Keratinocyte (primary cell): ENCODE data around the gene AKAP6. TPM values are rescaled to one million over a fixed set of nuclear protein-coding genes. Genes with fewer than 3 reads are reported as not detected.

Experiments
- DNase-seq: peaks from one replicate; pipeline ENCODE4 v3.0.0-alpha.2; 2011; ENCODE audit warnings: low read depth, missing footprints, low spot score
- FAIRE-seq: peaks from 2 replicates; lab custom pipeline; 2011; peaks lifted over from hg19 to GRCh38; lab: Jason Lieb, UNC
- H2AFZ ChIP-seq: 2 replicates; pipeline ENCODE4 v1.6.0; 2012; ENCODE audit warnings: low read length, control low read depth, inconsistent platforms; ENCODE audit not compliant: control insufficient read depth
- H3K27ac ChIP-seq: 2 replicates; pipeline ENCODE4 v1.5.1; 2011; ENCODE audit warnings: low read length; ENCODE audit not compliant: control insufficient read depth, insufficient read depth
- H3K27me3 ChIP-seq: 3 replicates; pipeline ENCODE4 v1.6.0; 2011; ENCODE audit warnings: low read length; ENCODE audit not compliant: control insufficient read depth, insufficient read depth; ENCODE audit errors: extremely low read depth
- H3K36me3 ChIP-seq, 2 experiments: 2 replicates in 1 of 2; 3 replicates in 1 of 2; pipeline ENCODE4 v1.5.1; 2011; ENCODE audit warnings: low read length in 2 of 2, mild to moderate bottlenecking in 1 of 2; ENCODE audit not compliant: control insufficient read depth in 2 of 2, insufficient read depth in 2 of 2; ENCODE audit errors: extremely low read depth in 1 of 2
- H3K4me1 ChIP-seq: 3 replicates; pipeline ENCODE4 v1.5.1; 2011; ENCODE audit warnings: low read length; ENCODE audit not compliant: control insufficient read depth, insufficient read depth; ENCODE audit errors: extremely low read depth
- H3K4me2 ChIP-seq: 3 replicates; pipeline ENCODE4 v1.6.0; 2011; ENCODE audit warnings: low read depth, low read length; ENCODE audit not compliant: control insufficient read depth, insufficient read depth; ENCODE audit errors: extremely low read depth
- H3K4me3 ChIP-seq, 3 experiments: fragments of 200-600 bp in 1 of 3; sonication (generic) in 1 of 3; 2 replicates in 2 of 3; 3 replicates in 1 of 3; pipeline ENCODE4 v1.5.1; 2011 to 2016; ENCODE audit warnings: low read length in 3 of 3, mild to moderate bottlenecking in 3 of 3, control low read depth in 2 of 3, inconsistent platforms in 1 of 3, low read depth in 1 of 3, mixed read lengths in 1 of 3, mixed run types in 1 of 3, moderate library complexity in 1 of 3; ENCODE audit not compliant: control insufficient read depth in 2 of 3, insufficient read depth in 2 of 3; ENCODE audit errors: extremely low read depth in 1 of 3
- H3K79me2 ChIP-seq: 2 replicates; pipeline ENCODE4 v1.6.0; 2012; ENCODE audit warnings: low read length; ENCODE audit not compliant: control insufficient read depth, insufficient read depth
- H3K9ac ChIP-seq: 3 replicates; pipeline ENCODE4 v1.6.0; 2011; ENCODE audit warnings: low read length; ENCODE audit not compliant: control insufficient read depth, insufficient read depth; ENCODE audit errors: extremely low read depth
- H3K9me1 ChIP-seq: 3 replicates; pipeline ENCODE4 v1.6.0; 2011; ENCODE audit warnings: low read length; ENCODE audit not compliant: control insufficient read depth, insufficient read depth; ENCODE audit errors: extremely low read depth
- H3K9me3 ChIP-seq: 2 replicates; pipeline ENCODE4 v1.5.1; 2012; ENCODE audit warnings: low read depth, low read length; ENCODE audit not compliant: control insufficient read depth
- H4K20me1 ChIP-seq: 3 replicates; pipeline ENCODE4 v1.6.0; 2011; ENCODE audit warnings: low read length; ENCODE audit not compliant: control insufficient read depth, insufficient read depth; ENCODE audit errors: extremely low read depth
- EZH2 ChIP-seq: IDR thresholded peaks from one replicate; pipeline ENCODE4 v1.6.1; 2012; ENCODE audit warnings: inconsistent platforms, mild to moderate bottlenecking, low read length, moderate library complexity
- dilution Hi-C: fragments of 300-500 bp; cut with MboI; formaldehyde crosslinking; loops from one replicate; pipeline ENCODE4 v1.7.0; 2020; ENCODE audit warnings: low sequenced_read_pairs; ENCODE audit not compliant: extremely low pct_ligation_motif_present
- polyA plus RNA-seq, 5 experiments: library from polyadenylated mRNA; depleted of rRNA in 3 of 5; stranded (reverse) in 3 of 5; stranded (forward) in 1 of 5; unstranded in 1 of 5; fragments of >200 nt; gene quantifications; 1 replicate in 1 of 5; 2 replicates in 3 of 5; 3 replicates in 1 of 5; pipeline versions ENCODE4 v1.2.1 to v1.2.3, GENCODE V29; 2011 to 2012; ENCODE audit warnings: missing spikeins in 2 of 5, low read depth in 1 of 5, low replicate concordance in 1 of 5
- TF ChIP-seq, protein P1 (sequence below), 3 experiments: IDR thresholded peaks in 1 of 3; conservative IDR thresholded peaks in 1 of 3; optimal IDR thresholded peaks in 1 of 3; 2 replicates in 2 of 3; 3 replicates in 1 of 3; pipeline versions ENCODE3 to v1.5.1; 2011; ENCODE audit warnings: low read length in 3 of 3, mild to moderate bottlenecking in 3 of 3, moderate library complexity in 2 of 3, control low read depth in 1 of 3, inconsistent platforms in 1 of 3; ENCODE audit not compliant: insufficient read depth in 2 of 3; ENCODE audit errors: extremely low read depth in 1 of 3

Gene AKAP6
- polyA plus RNA-seq, 1 donor (not counting 4 experiments of a cell fraction or from before 2014, with no cell fraction given) = 2.0 TPM

DNA sequence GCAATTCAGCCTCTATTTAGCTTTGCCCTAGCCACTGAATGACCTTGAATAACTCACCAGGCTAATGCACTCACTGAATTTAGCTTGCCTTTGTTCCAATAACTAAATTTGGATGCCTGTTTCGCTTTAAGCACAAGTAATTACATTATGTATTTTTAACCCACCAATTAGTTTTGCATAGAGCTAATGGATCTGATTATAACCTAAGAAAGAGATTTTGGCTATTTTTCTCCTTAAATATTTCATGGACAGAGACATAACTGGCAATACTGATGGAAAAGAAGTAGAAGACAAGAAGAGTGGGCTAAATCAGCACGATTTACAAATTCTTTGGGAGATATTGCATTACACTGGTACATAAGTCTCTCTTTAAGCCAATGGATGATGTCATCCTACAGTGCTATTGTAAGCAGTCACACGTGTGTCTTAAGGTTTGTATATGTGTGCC is 85.7 kb downstream of the AKAP6 start:
- FAIRE-seq (no peak), DNase-seq (no peak)
- Histone ChIP-seq H2AFZ (no peak overlapping the region), H3K9me3 (no peaks in the 10 kb centered on the region), H3K36me3 (no peaks in the 10 kb centered on the region), H3K27ac (no peak overlapping the region), H4K20me1 (no peaks in the 10 kb centered on the region), H3K79me2 (no peaks in the 10 kb centered on the region), H3K4me3 (no peak overlapping the region), H3K4me2 (no peak overlapping the region), H3K9me1 (peaks cover 2% of the 10 kb centered on the region), H3K4me1 (peaks cover 26% of the 10 kb centered on the region), H3K27me3 (no peaks in the 10 kb centered on the region), H3K9ac (no peak overlapping the region)
- dilution Hi-C loops = no loop called here
- TF ChIP-seq, protein P1, sequence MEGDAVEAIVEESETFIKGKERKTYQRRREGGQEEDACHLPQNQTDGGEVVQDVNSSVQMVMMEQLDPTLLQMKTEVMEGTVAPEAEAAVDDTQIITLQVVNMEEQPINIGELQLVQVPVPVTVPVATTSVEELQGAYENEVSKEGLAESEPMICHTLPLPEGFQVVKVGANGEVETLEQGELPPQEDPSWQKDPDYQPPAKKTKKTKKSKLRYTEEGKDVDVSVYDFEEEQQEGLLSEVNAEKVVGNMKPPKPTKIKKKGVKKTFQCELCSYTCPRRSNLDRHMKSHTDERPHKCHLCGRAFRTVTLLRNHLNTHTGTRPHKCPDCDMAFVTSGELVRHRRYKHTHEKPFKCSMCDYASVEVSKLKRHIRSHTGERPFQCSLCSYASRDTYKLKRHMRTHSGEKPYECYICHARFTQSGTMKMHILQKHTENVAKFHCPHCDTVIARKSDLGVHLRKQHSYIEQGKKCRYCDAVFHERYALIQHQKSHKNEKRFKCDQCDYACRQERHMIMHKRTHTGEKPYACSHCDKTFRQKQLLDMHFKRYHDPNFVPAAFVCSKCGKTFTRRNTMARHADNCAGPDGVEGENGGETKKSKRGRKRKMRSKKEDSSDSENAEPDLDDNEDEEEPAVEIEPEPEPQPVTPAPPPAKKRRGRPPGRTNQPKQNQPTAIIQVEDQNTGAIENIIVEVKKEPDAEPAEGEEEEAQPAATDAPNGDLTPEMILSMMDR (optimal IDR thresholded peaks at IDR 0.05 in 1 of 3, IDR thresholded peaks at IDR 0.05 in 1 of 3, conservative IDR thresholded peaks at IDR 0.05 in 1 of 3; ENCODE audit: extremely low read depth in 1 of 3, insufficient read depth in 2 of 3, low read length in 3 of 3) = no peak
- no peak for TF ChIP-seq EZH2

DNA sequence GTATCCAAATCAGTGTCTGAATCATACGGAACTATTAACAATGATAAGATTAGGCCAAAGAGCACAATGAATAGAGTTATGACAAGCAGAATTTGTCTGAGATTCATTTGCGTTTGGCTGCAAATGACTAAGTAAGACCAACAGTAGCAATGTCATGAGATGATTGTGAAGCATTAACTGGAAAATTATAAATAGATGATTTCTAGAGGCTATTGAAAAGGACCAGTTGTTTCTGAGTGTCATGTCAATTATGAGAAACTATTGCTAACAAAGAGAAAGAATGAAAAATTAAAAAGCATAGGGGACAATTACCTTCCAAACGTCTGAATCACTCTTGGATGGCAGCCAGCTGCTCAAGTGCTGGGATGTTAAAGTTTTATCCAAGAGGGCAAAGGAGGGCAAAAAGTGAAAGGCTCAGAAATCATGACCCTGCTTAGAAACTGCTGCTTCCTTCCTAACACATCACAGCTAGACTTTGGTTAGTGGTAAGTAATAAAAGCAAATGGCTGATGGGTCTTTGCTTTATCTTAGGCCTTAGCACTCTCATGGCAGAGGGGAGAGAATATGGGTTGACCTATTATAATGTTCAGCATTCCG is 89.0 kb downstream of the AKAP6 start:
- dilution Hi-C loops = no loop called here
- no peaks in the 10 kb centered on the region for H3K36me3 ChIP-seq

More for the DNA sequence above, 89.0 kb downstream of the AKAP6 start:
- Histone ChIP-seq H3K79me2 (no peaks in the 10 kb centered on the region), H4K20me1 (no peaks in the 10 kb centered on the region), H3K9me1 (peaks cover 2% of the 10 kb centered on the region), H3K9ac (no peak overlapping the region), H2AFZ (no peak overlapping the region), H3K4me3 (no peak overlapping the region), H3K4me1 (peaks cover 26% of the 10 kb centered on the region), H3K4me2 (peak overlapping the region; percentile 29), H3K27me3 (no peaks in the 10 kb centered on the region), H3K27ac (peak overlapping the region; percentile 19), H3K9me3 (no peaks in the 10 kb centered on the region)
- TF ChIP-seq, protein P1 (optimal IDR thresholded peaks at IDR 0.05 in 1 of 3, IDR thresholded peaks at IDR 0.05 in 1 of 3, conservative IDR thresholded peaks at IDR 0.05 in 1 of 3; ENCODE audit: extremely low read depth in 1 of 3, insufficient read depth in 2 of 3, low read length in 3 of 3) = no peak
- TF ChIP-seq EZH2 = no peak
- FAIRE-seq = peak; percentile 70
- DNase-seq = peak; percentile 25
